Neural progenitor cell (in vitro differentiated cells): ENCODE data around the gene SLC7A1. TPM values are rescaled to one million over a fixed set of nuclear protein-coding genes. Genes with fewer than 3 reads are reported as not detected.

Experiments
- DNase-seq: peaks from one replicate; pipeline ENCODE4 v3.0.0-alpha.2; 2016; ENCODE audit warnings: low spot score
- H2AFZ ChIP-seq: fragments of 200-600 bp; sonication (generic); replicated peaks from 2 replicates; pipeline ENCODE4 v1.6.1; 2016; ENCODE audit warnings: antibody characterized with exemption
- H3F3A ChIP-seq: fragments of 200-600 bp; sonication (generic); 2 replicates; pipeline ENCODE4 v1.6.1; 2016; ENCODE audit warnings: antibody characterized with exemption, low read depth
- H3K27ac ChIP-seq: fragments of 200-600 bp; sonication (generic); 2 replicates; pipeline ENCODE4 v1.5.1; 2016; ENCODE audit warnings: mild to moderate bottlenecking
- H3K27me3 ChIP-seq: fragments of 200-600 bp; sonication (generic); 2 replicates; pipeline ENCODE4 v1.6.1; 2016; ENCODE audit warnings: mild to moderate bottlenecking, moderate library complexity
- H3K36me3 ChIP-seq: fragments of 200-600 bp; sonication (generic); 2 replicates; pipeline ENCODE4 v1.5.1; 2016
- H3K4me1 ChIP-seq: fragments of 200-600 bp; sonication (generic); 2 replicates; pipeline ENCODE4 v1.6.1; 2016; ENCODE audit warnings: mixed run types
- H3K4me2 ChIP-seq: fragments of 200-600 bp; sonication (generic); 2 replicates; pipeline ENCODE4 v1.6.1; 2016
- H3K4me3 ChIP-seq: fragments of 200-600 bp; sonication (generic); 2 replicates; pipeline ENCODE4 v1.5.1; 2016
- H3K79me2 ChIP-seq: fragments of 200-600 bp; sonication (generic); 2 replicates; pipeline ENCODE4 v1.6.1; 2016; ENCODE audit warnings: low read depth
- H3K9ac ChIP-seq: fragments of 200-600 bp; sonication (generic); 2 replicates; pipeline ENCODE4 v1.6.1; 2016
- H3K9me3 ChIP-seq: fragments of 200-600 bp; sonication (generic); 2 replicates; pipeline ENCODE4 v1.5.1; 2016; ENCODE audit warnings: low read depth
- H4K20me1 ChIP-seq: fragments of 200-600 bp; sonication (generic); 2 replicates; pipeline ENCODE4 v1.6.1; 2016; ENCODE audit warnings: low read depth
- H3K27ac Mint-ChIP-seq: 3 replicates; pipeline ENCODE4 v1.8.0; 2021; ENCODE audit warnings: mixed read lengths
- H3K27me3 Mint-ChIP-seq: 2 replicates; pipeline ENCODE4 v1.8.0; 2022; ENCODE audit warnings: low read depth, mild to moderate bottlenecking, inconsistent platforms, moderate library complexity, mixed read lengths; ENCODE audit not compliant: insufficient read depth
- H3K36me3 Mint-ChIP-seq: 3 replicates; pipeline ENCODE4 v1.8.0; 2021; ENCODE audit warnings: mixed read lengths
- H3K4me1 Mint-ChIP-seq: 3 replicates; pipeline ENCODE4 v1.8.0; 2021; ENCODE audit warnings: mixed read lengths
- H3K4me3 Mint-ChIP-seq: 3 replicates; pipeline ENCODE4 v1.8.0; 2021; ENCODE audit warnings: mild to moderate bottlenecking, moderate library complexity, mixed read lengths
- H3K9me3 Mint-ChIP-seq: 3 replicates; pipeline ENCODE4 v1.8.0; 2020; ENCODE audit warnings: mixed read lengths
- EZH2 ChIP-seq: fragments of 200-600 bp; sonication (generic); IDR thresholded peaks from 2 replicates; pipeline ENCODE4 v1.6.1; 2017; ENCODE audit warnings: antibody characterized with exemption, mild to moderate bottlenecking, moderate library complexity
- EZH2phosphoT487 ChIP-seq: fragments of 200-600 bp; sonication (generic); IDR thresholded peaks from 2 replicates; pipeline ENCODE4 v1.6.1; 2017; ENCODE audit warnings: antibody characterized with exemption
- total RNA-seq: library from RNA; depleted of rRNA; stranded (reverse); fragments of >200 nt; gene quantifications from 2 replicates; pipeline ENCODE4 v1.2.3, GENCODE V29; 2015; ENCODE audit warnings: low replicate concordance
- TF ChIP-seq, protein P1 (sequence below): fragments of 200-600 bp; sonication (generic); IDR thresholded peaks from 2 replicates; pipeline ENCODE4 v1.5.1; 2017; ENCODE audit warnings: antibody characterized with exemption, mild to moderate bottlenecking

SLC7A1 gene
- total RNA-seq, 1 donor from 2014 or later = 16.2 TPM

DNA sequence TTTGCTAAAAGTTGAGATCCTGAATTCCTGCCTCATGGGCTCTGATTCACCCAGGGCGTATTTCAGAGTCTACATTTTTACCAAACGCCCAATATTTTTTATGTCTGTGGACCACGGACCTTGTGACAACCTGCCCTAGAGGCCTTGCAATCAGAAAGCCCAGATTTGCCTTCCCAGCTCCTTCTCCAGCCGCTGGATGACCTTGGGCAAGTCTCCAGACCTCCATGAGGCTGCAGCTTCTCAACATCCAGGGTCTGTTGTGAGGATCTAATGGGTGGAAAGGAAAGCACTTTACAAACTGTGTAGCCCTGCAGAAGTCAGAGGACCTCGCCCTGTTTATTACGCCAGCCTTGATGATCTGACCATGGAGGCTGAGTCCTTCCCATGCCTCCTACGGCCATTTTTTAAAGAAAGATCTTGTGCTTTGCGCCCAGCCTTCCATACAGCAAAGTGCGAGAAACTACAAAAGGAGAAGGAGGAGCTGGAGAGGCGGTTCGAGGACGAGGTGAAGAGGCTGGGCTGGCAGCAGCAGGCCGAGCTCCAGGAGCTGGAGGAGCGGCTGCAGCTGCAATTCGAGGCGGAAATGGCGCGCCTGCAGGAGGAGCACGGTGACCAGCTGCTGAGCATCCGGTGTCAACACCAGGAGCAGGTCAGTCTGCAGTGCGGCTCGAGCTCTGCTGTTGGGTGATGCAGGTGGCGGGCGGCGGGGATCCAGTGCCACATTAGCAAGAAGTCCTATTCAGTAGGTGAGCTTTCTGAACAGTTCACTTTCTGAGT lies 115.6 kb downstream of the SLC7A1 start:
- no peaks in the 10 kb centered on the region for H4K20me1 ChIP-seq
- no peak overlapping the region for H3K4me3 ChIP-seq
- no peak overlapping the region for H3K4me2 ChIP-seq
- peaks cover 19% of the 10 kb centered on the region for H3K4me1 Mint-ChIP-seq
- no peak overlapping the region for H2AFZ ChIP-seq
- H3K9me3 ChIP-seq = no peaks in the 10 kb centered on the region
- H3K36me3 ChIP-seq = no peaks in the 10 kb centered on the region
- H3K27ac ChIP-seq = no peak overlapping the region
- peak; percentile 16 for DNase-seq
- H3K27me3 Mint-ChIP-seq = peaks cover 9% of the 10 kb centered on the region
- no peaks in the 10 kb centered on the region for H3K9me3 Mint-ChIP-seq
- TF ChIP-seq EZH2 = no peak
- TF ChIP-seq EZH2phosphoT487 = no peak
- TF ChIP-seq, protein P1, sequence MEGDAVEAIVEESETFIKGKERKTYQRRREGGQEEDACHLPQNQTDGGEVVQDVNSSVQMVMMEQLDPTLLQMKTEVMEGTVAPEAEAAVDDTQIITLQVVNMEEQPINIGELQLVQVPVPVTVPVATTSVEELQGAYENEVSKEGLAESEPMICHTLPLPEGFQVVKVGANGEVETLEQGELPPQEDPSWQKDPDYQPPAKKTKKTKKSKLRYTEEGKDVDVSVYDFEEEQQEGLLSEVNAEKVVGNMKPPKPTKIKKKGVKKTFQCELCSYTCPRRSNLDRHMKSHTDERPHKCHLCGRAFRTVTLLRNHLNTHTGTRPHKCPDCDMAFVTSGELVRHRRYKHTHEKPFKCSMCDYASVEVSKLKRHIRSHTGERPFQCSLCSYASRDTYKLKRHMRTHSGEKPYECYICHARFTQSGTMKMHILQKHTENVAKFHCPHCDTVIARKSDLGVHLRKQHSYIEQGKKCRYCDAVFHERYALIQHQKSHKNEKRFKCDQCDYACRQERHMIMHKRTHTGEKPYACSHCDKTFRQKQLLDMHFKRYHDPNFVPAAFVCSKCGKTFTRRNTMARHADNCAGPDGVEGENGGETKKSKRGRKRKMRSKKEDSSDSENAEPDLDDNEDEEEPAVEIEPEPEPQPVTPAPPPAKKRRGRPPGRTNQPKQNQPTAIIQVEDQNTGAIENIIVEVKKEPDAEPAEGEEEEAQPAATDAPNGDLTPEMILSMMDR = no peak
- H3K27me3 ChIP-seq = no peaks in the 10 kb centered on the region
- H3K4me1 ChIP-seq = peaks cover 17% of the 10 kb centered on the region
- H3F3A ChIP-seq = peaks cover 13% of the 10 kb centered on the region
- H3K9ac ChIP-seq = no peak overlapping the region
- H3K4me3 Mint-ChIP-seq = no peak overlapping the region
- H3K27ac Mint-ChIP-seq = no peak overlapping the region
- H3K36me3 Mint-ChIP-seq = no peaks in the 10 kb centered on the region
- no peaks in the 10 kb centered on the region for H3K79me2 ChIP-seq

DNA sequence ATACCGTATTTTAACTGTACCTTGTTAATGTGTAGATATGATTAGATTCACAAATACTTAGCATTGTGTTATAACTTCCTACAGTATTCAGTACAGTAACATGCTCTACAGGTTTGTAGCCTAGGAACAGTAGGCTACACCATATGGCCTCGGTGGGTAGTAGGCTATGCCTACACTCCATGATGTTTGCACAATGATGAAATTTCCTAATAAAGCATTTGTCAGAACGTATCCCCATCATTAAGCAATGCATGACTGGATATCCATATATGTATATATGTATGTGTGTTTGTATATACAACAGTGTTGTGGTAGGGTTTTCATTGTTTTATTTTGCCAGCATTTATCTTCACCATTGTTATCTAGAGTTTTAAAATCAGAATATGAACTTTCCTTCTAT lies 119.4 kb downstream of the SLC7A1 start:
- no peak overlapping the region for H3K9ac ChIP-seq
- peaks cover 2% of the 10 kb centered on the region for H3K4me1 Mint-ChIP-seq
- H4K20me1 ChIP-seq = no peaks in the 10 kb centered on the region
- H3K27ac ChIP-seq = no peak overlapping the region
- no peaks in the 10 kb centered on the region for H3F3A ChIP-seq
- H3K4me3 Mint-ChIP-seq = no peak overlapping the region
- no peak overlapping the region for H3K4me2 ChIP-seq
- no peaks in the 10 kb centered on the region for H3K79me2 ChIP-seq
- no peaks in the 10 kb centered on the region for H3K27me3 ChIP-seq
- no peak overlapping the region for H3K4me3 ChIP-seq
- H3K9me3 Mint-ChIP-seq = no peaks in the 10 kb centered on the region
- H3K36me3 Mint-ChIP-seq = no peaks in the 10 kb centered on the region
- TF ChIP-seq EZH2phosphoT487 (no peak), EZH2 (no peak)
- TF ChIP-seq, protein P1 = no peak
- no peak overlapping the region for H3K27ac Mint-ChIP-seq
- H3K9me3 ChIP-seq = no peaks in the 10 kb centered on the region
- H3K4me1 ChIP-seq = no peaks in the 10 kb centered on the region
- peaks cover 9% of the 10 kb centered on the region for H3K27me3 Mint-ChIP-seq
- DNase-seq = no peak
- H3K36me3 ChIP-seq = no peaks in the 10 kb centered on the region
- no peak overlapping the region for H2AFZ ChIP-seq

DNA sequence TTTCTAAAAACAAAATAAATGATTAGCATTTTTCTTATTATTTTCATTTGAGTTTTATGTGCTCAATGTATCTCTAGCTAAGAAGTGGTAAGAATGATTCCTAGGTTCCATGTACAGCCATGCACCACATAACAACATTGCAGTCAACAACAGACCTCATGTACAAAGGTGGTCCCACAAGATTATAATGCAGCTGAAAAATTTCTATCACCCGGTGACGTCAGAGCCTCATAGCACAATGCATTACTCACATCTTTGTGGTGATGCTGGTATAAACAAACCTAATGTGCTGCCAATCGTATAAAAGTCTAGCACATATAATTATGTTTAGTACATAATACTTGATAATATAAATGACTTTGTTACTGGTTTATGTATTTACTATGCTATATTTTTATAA lies 120.5 kb downstream of the SLC7A1 start:
- no peaks in the 10 kb centered on the region for H3K36me3 Mint-ChIP-seq
- no peak overlapping the region for H3K27ac Mint-ChIP-seq
- H3K27me3 Mint-ChIP-seq = peaks cover 5% of the 10 kb centered on the region

More for the DNA sequence above, 120.5 kb downstream of the SLC7A1 start:
- Histone ChIP-seq H3K27me3 (no peaks in the 10 kb centered on the region), H3K4me2 (no peak overlapping the region), H3K4me1 (no peaks in the 10 kb centered on the region), H3K9ac (no peak overlapping the region), H3K4me3 (no peak overlapping the region), H3K9me3 (no peaks in the 10 kb centered on the region), H3F3A (no peaks in the 10 kb centered on the region), H4K20me1 (no peaks in the 10 kb centered on the region), H3K36me3 (no peaks in the 10 kb centered on the region), H3K79me2 (no peaks in the 10 kb centered on the region), H3K27ac (no peak overlapping the region), H2AFZ (no peak overlapping the region)
- Mint-ChIP-seq H3K4me3 (no peak overlapping the region), H3K9me3 (no peaks in the 10 kb centered on the region), H3K4me1 (no peaks in the 10 kb centered on the region)
- no peak for DNase-seq
- TF ChIP-seq EZH2phosphoT487 (no peak), EZH2 (no peak)
- TF ChIP-seq, protein P1 = no peak
